Measurements from ENCODE around the gene SSR4.

GRCh38 chrX:153789654-153790053 is 4.8 kb upstream of the SSR4 start:
- TF ChIP-seq CTCF (conservative IDR thresholded peaks at IDR 0.05) (no peak), ZFX (IDR thresholded peaks at IDR 0.05) (no peak)

Data from C4-2B (cell line).